Left ventricle myocardium inferior (tissue), 1 donor: ENCODE measurements around the gene PPIF. TPM values are rescaled to one million over a fixed set of nuclear protein-coding genes. Genes with fewer than 3 reads are reported as not detected.

ENCODE experiments used
- DNase-seq: peaks from one replicate; pipeline ENCODE4 v3.0.0-alpha.2; 2020
- H3K27ac ChIP-seq: fragments of 200-600 bp; replicated peaks from 2 replicates; pipeline ENCODE4 v1.8.0; 2021
- H3K27me3 ChIP-seq: fragments of 200-600 bp; 2 replicates; pipeline ENCODE4 v1.8.0; 2021; ENCODE audit warnings: low read depth
- H3K36me3 ChIP-seq: fragments of 200-600 bp; 2 replicates; pipeline ENCODE4 v1.8.0; 2021
- H3K4me1 ChIP-seq: fragments of 200-600 bp; 2 replicates; pipeline ENCODE4 v1.8.0; 2021
- H3K4me3 ChIP-seq: fragments of 200-600 bp; 2 replicates; pipeline ENCODE4 v1.8.0; 2021; ENCODE audit warnings: mild to moderate bottlenecking, moderate library complexity
- H3K9me3 ChIP-seq: fragments of 200-600 bp; replicated peaks from 2 replicates; pipeline ENCODE4 v1.8.0; 2021
- CTCF ChIP-seq: fragments of 200-600 bp; IDR thresholded peaks from 2 replicates; pipeline ENCODE4 v1.8.0; 2021; ENCODE audit warnings: antibody characterized with exemption, mild to moderate bottlenecking, borderline replicate concordance
- intact Hi-C: fragments of 100-400 bp; cut with micrococcal nuclease; formaldehyde crosslinking; loops from one replicate; pipeline ENCODE4 v1.11.0; 2022
- total RNA-seq: library from RNA; stranded (reverse); fragmentation: NEBNext Ultra II Directional; extraction: Animal tissue kit (Norgen Biotek cat#: 25700); gene quantifications from one replicate; pipeline ENCODE4 v1.2.1, GENCODE V29; 2021
- donor health status: DM: no; HTN: yes; CAD: no; lungs with severe emphysema.

PPIF gene
- total RNA-seq, 1 donor from 2014 or later: 150 TPM

- Histone ChIP-seq H3K4me1 (peaks cover 25% of the 10 kb centered on the region), H3K9me3 (no peaks in the 10 kb centered on the region), H3K4me3 (no peak overlapping the region), H3K27me3 (no peaks in the 10 kb centered on the region), H3K36me3 (peaks cover 99% of the 10 kb centered on the region), H3K27ac (no peak overlapping the region)
- no peak for TF ChIP-seq CTCF
- intact Hi-C loops: no loop called here
- DNase-seq: no peak
These were observed 45.3 kb upstream of the PPIF start for GRCh38 chr10:79301754-79302530.

GRCh38 chr10:79303631-79304478 is 43.4 kb upstream of the PPIF start:
- TF ChIP-seq CTCF: no peak
- intact Hi-C loops: no loop called here
- Histone ChIP-seq H3K36me3 (peaks cover 99% of the 10 kb centered on the region), H3K9me3 (no peaks in the 10 kb centered on the region), H3K27me3 (no peaks in the 10 kb centered on the region), H3K4me1 (peaks cover 11% of the 10 kb centered on the region), H3K4me3 (no peak overlapping the region), H3K27ac (no peak overlapping the region)
- no peak for DNase-seq

- no peak for DNase-seq
- TF ChIP-seq CTCF: no peak
- intact Hi-C loops: no loop called here
- Histone ChIP-seq H3K36me3 (peaks cover 99% of the 10 kb centered on the region), H3K27me3 (no peaks in the 10 kb centered on the region), H3K27ac (no peak overlapping the region), H3K9me3 (no peaks in the 10 kb centered on the region), H3K4me1 (peaks cover 4% of the 10 kb centered on the region), H3K4me3 (no peak overlapping the region)
These were observed 42.7 kb upstream of the PPIF start for GRCh38 chr10:79304479-79305087.

- DNase-seq: no peak
- Histone ChIP-seq H3K36me3 (peaks cover 99% of the 10 kb centered on the region), H3K27ac (no peak overlapping the region), H3K9me3 (no peaks in the 10 kb centered on the region), H3K4me1 (no peaks in the 10 kb centered on the region), H3K4me3 (no peak overlapping the region), H3K27me3 (no peaks in the 10 kb centered on the region)
- intact Hi-C loops: no loop called here
- TF ChIP-seq CTCF: no peak
These were observed 41.8 kb upstream of the PPIF start for GRCh38 chr10:79305515-79305914.

- DNase-seq: no peak
- H3K27me3 ChIP-seq: no peaks in the 10 kb centered on the region
- no peaks in the 10 kb centered on the region for H3K4me1 ChIP-seq
- no peak overlapping the region for H3K4me3 ChIP-seq
- no peaks in the 10 kb centered on the region for H3K9me3 ChIP-seq
- H3K36me3 ChIP-seq: peaks cover 98% of the 10 kb centered on the region
- H3K27ac ChIP-seq: no peak overlapping the region
- intact Hi-C loops: no loop called here
- no peak for TF ChIP-seq CTCF
These were observed 41.3 kb upstream of the PPIF start for GRCh38 chr10:79305988-79306387.
